ENCODE results near the gene BAHCC1.

BAHCC1 gene

GRCh38 chr17:81373536-81374160 is 21.6 kb upstream of the BAHCC1 start:
- H3K27ac ChIP-seq (ENCODE audit: low read depth, low read length), result no peak overlapping the region
- no peak overlapping the region for H3K4me3 ChIP-seq (ENCODE audit: low read length)
- no peaks in the 10 kb centered on the region for H3K36me3 ChIP-seq (ENCODE audit: control insufficient read depth, insufficient read depth, low read length)
- H3K9ac ChIP-seq (ENCODE audit: low read length), result no peak overlapping the region
- H3K27me3 ChIP-seq (ENCODE audit: control insufficient read depth, insufficient read depth, low read length), result no peaks in the 10 kb centered on the region
- H3K4me1 ChIP-seq (ENCODE audit: control insufficient read depth, insufficient read depth, low read length), result no peaks in the 10 kb centered on the region

DNA sequence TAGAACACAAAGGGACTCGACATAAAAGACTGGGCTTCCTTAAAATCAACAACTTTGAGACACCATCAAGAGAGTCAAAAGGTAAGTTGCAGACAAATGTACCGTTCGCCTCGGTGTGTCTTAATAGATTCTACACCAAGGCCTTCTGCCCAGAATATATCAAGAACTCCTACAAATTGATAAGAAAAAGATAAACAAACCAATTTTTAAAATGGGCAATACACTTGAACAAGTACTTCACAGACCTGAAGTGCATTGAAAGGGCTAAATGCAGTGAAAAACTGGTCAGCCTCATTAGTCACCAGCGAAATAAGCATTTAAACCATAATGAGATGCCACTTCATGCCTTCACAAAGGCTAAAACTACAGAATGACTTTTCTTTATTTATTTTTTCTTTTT is 20.4 kb upstream of the BAHCC1 start:
- Histone ChIP-seq H3K36me3 (ENCODE audit: control insufficient read depth, insufficient read depth, low read length) (no peaks in the 10 kb centered on the region), H3K4me1 (ENCODE audit: control insufficient read depth, insufficient read depth, low read length) (no peaks in the 10 kb centered on the region), H3K27ac (ENCODE audit: low read depth, low read length) (no peak overlapping the region), H3K4me3 (ENCODE audit: low read length) (no peak overlapping the region), H3K27me3 (ENCODE audit: control insufficient read depth, insufficient read depth, low read length) (no peaks in the 10 kb centered on the region), H3K9ac (ENCODE audit: low read length) (no peak overlapping the region)

- Histone ChIP-seq H3K4me1 (ENCODE audit: control insufficient read depth, insufficient read depth, low read length) (no peaks in the 10 kb centered on the region), H3K27ac (ENCODE audit: low read depth, low read length) (no peak overlapping the region), H3K27me3 (ENCODE audit: control insufficient read depth, insufficient read depth, low read length) (no peaks in the 10 kb centered on the region), H3K36me3 (ENCODE audit: control insufficient read depth, insufficient read depth, low read length) (no peaks in the 10 kb centered on the region), H3K9ac (ENCODE audit: low read length) (no peak overlapping the region), H3K4me3 (ENCODE audit: low read length) (no peak overlapping the region)
These were observed 18.1 kb upstream of the BAHCC1 start for GRCh38 chr17:81376946-81377714.

- Histone ChIP-seq H3K9ac (ENCODE audit: low read length) (no peak overlapping the region), H3K27me3 (ENCODE audit: control insufficient read depth, insufficient read depth, low read length) (no peaks in the 10 kb centered on the region), H3K27ac (ENCODE audit: low read depth, low read length) (no peak overlapping the region), H3K36me3 (ENCODE audit: control insufficient read depth, insufficient read depth, low read length) (no peaks in the 10 kb centered on the region), H3K4me3 (ENCODE audit: low read length) (no peak overlapping the region), H3K4me1 (ENCODE audit: control insufficient read depth, insufficient read depth, low read length) (no peaks in the 10 kb centered on the region)
These were observed 16.2 kb upstream of the BAHCC1 start for GRCh38 chr17:81378941-81379511.

GRCh38 chr17:81379523-81379942 is 15.7 kb upstream of the BAHCC1 start:
- Histone ChIP-seq H3K4me1 (ENCODE audit: control insufficient read depth, insufficient read depth, low read length) (no peaks in the 10 kb centered on the region), H3K27me3 (ENCODE audit: control insufficient read depth, insufficient read depth, low read length) (no peaks in the 10 kb centered on the region), H3K4me3 (ENCODE audit: low read length) (no peak overlapping the region), H3K27ac (ENCODE audit: low read depth, low read length) (no peak overlapping the region), H3K36me3 (ENCODE audit: control insufficient read depth, insufficient read depth, low read length) (no peaks in the 10 kb centered on the region), H3K9ac (ENCODE audit: low read length) (no peak overlapping the region)

DNA sequence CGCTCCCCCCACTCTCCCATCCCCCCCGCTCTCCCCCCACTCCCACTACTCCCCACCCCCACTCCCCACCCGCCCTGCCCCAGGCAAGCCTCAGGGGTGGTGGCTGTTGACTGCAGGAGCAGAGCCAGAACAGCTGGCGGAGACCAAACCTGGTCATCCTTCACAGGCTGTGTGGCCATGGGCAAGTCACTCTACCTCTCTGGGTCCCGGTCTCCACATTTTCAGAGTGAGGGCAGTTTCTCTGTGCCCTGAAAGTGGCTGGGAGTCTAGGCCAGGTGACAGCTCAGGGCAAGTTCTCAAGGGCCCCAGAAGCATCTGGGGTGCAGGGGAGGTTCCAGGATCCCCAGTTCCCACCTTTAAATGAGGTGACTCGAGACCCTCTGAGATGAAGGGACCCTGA is 15.1 kb upstream of the BAHCC1 start:
- Histone ChIP-seq H3K4me1 (ENCODE audit: control insufficient read depth, insufficient read depth, low read length) (no peaks in the 10 kb centered on the region), H3K4me3 (ENCODE audit: low read length) (no peak overlapping the region), H3K9ac (ENCODE audit: low read length) (no peak overlapping the region), H3K27me3 (ENCODE audit: control insufficient read depth, insufficient read depth, low read length) (no peaks in the 10 kb centered on the region), H3K36me3 (ENCODE audit: control insufficient read depth, insufficient read depth, low read length) (no peaks in the 10 kb centered on the region), H3K27ac (ENCODE audit: low read depth, low read length) (no peak overlapping the region)

DNA sequence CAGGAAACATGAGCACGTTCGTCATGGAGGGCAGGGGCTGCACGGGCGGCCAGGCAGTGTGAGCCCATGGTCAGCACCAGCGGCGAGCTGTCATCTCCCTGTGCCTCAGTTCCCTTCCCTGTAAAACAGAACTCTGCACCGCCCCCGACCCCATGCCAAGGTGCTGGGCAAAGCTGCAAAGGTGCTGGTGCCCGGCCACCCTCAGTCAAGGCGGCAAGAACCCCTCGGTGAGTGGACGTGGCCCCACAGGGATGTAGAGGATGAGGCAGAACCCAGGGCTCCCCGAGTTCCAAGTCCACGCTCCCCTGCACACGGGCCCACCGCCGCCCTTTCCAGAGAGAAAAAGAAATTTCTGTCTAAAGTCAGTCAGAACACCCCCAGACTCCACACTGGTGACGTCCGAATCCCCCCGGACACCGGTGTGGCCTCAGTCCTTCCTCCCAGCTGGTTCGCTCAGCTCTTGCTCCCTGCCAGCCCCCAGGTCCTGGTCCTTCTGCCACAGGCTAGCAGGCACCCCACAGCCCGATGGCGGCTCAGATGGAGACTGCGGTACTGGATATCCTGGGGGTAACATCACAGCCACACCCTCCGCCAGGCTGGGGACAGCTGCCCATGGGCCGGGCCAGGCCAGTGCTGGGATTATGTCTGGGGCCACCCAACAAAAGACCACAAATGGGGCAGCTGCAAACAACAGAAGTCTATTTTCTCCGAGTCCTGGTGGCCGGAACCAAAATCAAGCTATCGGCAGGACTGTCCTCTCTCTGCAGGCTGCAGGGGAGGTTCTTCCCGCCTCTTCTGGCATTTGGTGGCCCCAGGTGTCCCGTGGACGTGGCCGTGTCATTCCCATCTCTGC is 14.4 kb upstream of the BAHCC1 start:
- H3K36me3 ChIP-seq (ENCODE audit: control insufficient read depth, insufficient read depth, low read length), result no peaks in the 10 kb centered on the region
- H3K27ac ChIP-seq (ENCODE audit: low read depth, low read length), result no peak overlapping the region
- no peaks in the 10 kb centered on the region for H3K27me3 ChIP-seq (ENCODE audit: control insufficient read depth, insufficient read depth, low read length)
- peaks cover 1% of the 10 kb centered on the region for H3K4me1 ChIP-seq (ENCODE audit: control insufficient read depth, insufficient read depth, low read length)
- H3K9ac ChIP-seq (ENCODE audit: low read length), result no peak overlapping the region
- H3K4me3 ChIP-seq (ENCODE audit: low read length), result no peak overlapping the region

GRCh38 chr17:81381632-81382577 is 13.4 kb upstream of the BAHCC1 start:
- H3K4me3 ChIP-seq (ENCODE audit: low read length), result no peak overlapping the region
- no peaks in the 10 kb centered on the region for H3K27me3 ChIP-seq (ENCODE audit: control insufficient read depth, insufficient read depth, low read length)
- no peak overlapping the region for H3K9ac ChIP-seq (ENCODE audit: low read length)
- H3K4me1 ChIP-seq (ENCODE audit: control insufficient read depth, insufficient read depth, low read length), result peaks cover 6% of the 10 kb centered on the region
- no peak overlapping the region for H3K27ac ChIP-seq (ENCODE audit: low read depth, low read length)
- no peaks in the 10 kb centered on the region for H3K36me3 ChIP-seq (ENCODE audit: control insufficient read depth, insufficient read depth, low read length)

- H3K27ac ChIP-seq (ENCODE audit: low read depth, low read length), result no peak overlapping the region
- H3K4me3 ChIP-seq (ENCODE audit: low read length), result no peak overlapping the region
- no peaks in the 10 kb centered on the region for H3K36me3 ChIP-seq (ENCODE audit: control insufficient read depth, insufficient read depth, low read length)
- peaks cover 6% of the 10 kb centered on the region for H3K4me1 ChIP-seq (ENCODE audit: control insufficient read depth, insufficient read depth, low read length)
- H3K27me3 ChIP-seq (ENCODE audit: control insufficient read depth, insufficient read depth, low read length), result no peaks in the 10 kb centered on the region
- H3K9ac ChIP-seq (ENCODE audit: low read length), result no peak overlapping the region
These were observed 12.4 kb upstream of the BAHCC1 start for GRCh38 chr17:81382851-81383250.

DNA sequence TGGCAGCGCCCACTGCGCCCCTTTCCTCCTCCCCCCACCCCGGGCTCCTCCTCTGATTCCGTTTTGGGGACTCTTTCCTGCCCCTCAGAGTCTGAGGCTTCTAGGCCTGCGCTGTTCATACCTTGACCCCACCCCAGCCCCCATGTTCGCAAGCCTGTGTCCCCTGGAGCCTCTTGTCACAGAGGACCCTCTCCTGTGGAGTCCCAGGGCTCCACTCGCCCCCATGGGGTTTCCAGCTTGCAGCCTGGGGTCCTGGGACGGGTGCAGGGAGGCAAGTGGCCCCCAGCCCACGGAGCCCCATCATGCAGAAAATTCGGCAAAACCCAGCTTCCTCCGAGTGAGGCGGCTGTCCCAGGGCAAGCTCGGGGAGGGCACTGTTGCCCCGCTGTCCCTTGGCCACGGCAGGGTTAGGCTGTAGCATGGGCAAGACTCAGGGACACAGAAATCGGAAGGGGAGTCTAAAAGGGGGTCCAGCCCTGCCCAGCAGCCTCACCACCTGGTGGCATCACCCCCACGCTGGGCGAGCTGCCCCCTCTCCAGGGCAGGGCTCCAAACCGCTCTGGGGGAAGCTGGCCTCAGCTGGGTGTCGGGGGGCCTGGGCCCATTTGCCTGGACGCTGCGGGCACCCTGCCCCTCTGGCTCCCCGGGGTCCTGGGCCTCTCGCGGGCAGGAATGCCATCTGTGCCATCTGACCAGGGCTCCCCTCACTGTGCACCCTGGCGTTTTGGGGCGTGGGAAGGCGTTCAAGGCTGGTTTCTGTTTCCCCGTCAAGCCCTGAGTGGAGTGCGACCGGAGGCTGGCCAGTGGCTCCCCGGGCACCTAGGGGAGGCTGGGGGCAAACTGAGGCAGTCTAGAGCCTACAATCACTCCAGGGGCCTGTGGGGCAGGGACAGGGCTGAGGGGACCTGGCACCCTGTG is 11.5 kb upstream of the BAHCC1 start:
- H3K4me1 ChIP-seq (ENCODE audit: control insufficient read depth, insufficient read depth, low read length), result peaks cover 12% of the 10 kb centered on the region
- no peaks in the 10 kb centered on the region for H3K36me3 ChIP-seq (ENCODE audit: control insufficient read depth, insufficient read depth, low read length)
- H3K4me3 ChIP-seq (ENCODE audit: low read length), result peak overlapping the region; percentile 9
- no peak overlapping the region for H3K9ac ChIP-seq (ENCODE audit: low read length)
- no peak overlapping the region for H3K27ac ChIP-seq (ENCODE audit: low read depth, low read length)
- H3K27me3 ChIP-seq (ENCODE audit: control insufficient read depth, insufficient read depth, low read length), result no peaks in the 10 kb centered on the region

- H3K27ac ChIP-seq (ENCODE audit: low read depth, low read length), result no peak overlapping the region
- H3K27me3 ChIP-seq (ENCODE audit: control insufficient read depth, insufficient read depth, low read length), result no peaks in the 10 kb centered on the region
- no peaks in the 10 kb centered on the region for H3K36me3 ChIP-seq (ENCODE audit: control insufficient read depth, insufficient read depth, low read length)
- H3K4me3 ChIP-seq (ENCODE audit: low read length), result no peak overlapping the region
- no peak overlapping the region for H3K9ac ChIP-seq (ENCODE audit: low read length)
- H3K4me1 ChIP-seq (ENCODE audit: control insufficient read depth, insufficient read depth, low read length), result peaks cover 19% of the 10 kb centered on the region
These were observed 10.3 kb upstream of the BAHCC1 start for GRCh38 chr17:81384929-81385319.

All from rectal smooth muscle tissue (tissue), 1 donor.